ENCODE results near the gene TSPEAR.

Gene TSPEAR

DNA sequence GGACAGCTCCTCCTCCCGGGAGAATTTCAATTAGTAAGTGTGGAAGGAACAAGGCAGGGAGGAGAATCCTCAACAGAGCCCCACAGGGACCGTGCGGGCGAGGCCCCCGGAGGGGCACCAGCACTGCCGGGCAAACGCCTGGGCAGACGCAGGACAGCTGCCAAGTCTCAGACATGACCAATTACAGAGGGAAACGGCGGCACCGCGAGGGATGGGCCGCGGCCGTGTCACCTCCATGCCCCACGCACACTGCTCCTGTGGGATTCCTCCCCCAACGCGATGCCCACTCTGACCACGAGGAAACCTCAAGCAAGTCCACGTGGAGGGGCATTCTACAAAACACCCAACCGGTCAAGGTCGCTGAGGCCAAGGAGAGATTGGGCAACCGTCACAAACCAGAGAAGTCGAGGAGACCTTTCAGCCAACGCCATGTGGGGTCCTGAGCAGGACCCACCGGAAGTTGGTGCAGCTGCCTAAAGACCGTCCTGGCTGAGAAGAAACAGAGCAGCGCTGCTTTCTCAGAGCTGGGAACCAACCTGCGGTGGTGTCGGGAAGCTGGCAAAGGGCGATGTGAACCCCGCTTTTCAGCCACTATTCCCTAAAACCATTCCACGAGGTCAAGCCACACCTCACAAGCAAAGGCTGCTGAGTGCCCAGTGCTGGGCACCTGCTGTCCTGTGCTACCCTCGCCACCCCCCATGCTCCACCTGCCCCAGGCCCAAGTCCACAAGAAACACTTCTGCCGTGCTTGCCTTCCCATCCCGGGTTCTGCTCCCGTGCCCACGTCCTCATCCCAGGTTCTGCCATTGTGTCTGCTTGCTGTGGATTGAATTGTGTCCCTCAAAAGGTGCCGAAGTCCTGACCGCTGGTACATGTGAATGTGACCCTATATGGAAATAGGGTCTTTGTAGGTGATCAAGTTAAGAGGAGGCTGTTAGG is 139.3 kb downstream of the TSPEAR start:
- Histone ChIP-seq H3K4me3 (ENCODE audit: extremely low read depth, insufficient read depth, low read length, poor library complexity, severe bottlenecking) (no peak overlapping the region), H3K4me1 (ENCODE audit: control insufficient read depth, insufficient read depth, low read length, poor library complexity, severe bottlenecking) (peaks cover 4% of the 10 kb centered on the region), H3K27ac (ENCODE audit: low read depth, low read length, severe bottlenecking) (no peak overlapping the region), H3K36me3 (ENCODE audit: control insufficient read depth, insufficient read depth, low read length) (no peaks in the 10 kb centered on the region), H3K9me3 (ENCODE audit: control insufficient read depth, low read length) (peaks cover 23% of the 10 kb centered on the region)
- WGBS, 2 experiments (ENCODE audit: insufficient coverage in 2 of 2), result 93 to 94% methylated on average over 29 to 40 of the region's 40 CpGs

DNA sequence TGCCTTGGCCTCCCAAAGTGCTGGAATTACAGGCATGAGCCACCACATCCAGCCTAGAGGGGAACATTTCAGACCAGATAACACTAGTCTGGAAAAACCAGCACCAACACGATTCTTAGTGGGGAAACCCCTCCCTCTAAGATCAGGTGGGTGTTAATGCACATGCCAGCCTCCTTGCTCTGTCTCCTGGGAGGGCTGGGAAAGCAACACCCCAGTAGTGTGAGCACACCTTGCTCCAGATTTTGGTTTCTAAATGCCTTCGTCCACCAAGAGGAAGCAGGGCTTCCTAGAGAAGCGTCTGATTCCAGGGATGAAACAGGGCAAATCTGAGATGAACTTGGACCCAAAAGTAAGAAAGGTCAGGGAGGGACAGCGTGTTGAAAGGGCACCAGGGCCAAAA is 140.1 kb downstream of the TSPEAR start:
- H3K9me3 ChIP-seq (ENCODE audit: control insufficient read depth, low read length), result peaks cover 19% of the 10 kb centered on the region
- H3K27ac ChIP-seq (ENCODE audit: low read depth, low read length, severe bottlenecking), result no peak overlapping the region
- peaks cover 4% of the 10 kb centered on the region for H3K4me1 ChIP-seq (ENCODE audit: control insufficient read depth, insufficient read depth, low read length, poor library complexity, severe bottlenecking)
- WGBS, 2 experiments (ENCODE audit: insufficient coverage in 2 of 2), result 72 to 94% methylated on average over 2 to 4 of the region's 4 CpGs
- H3K4me3 ChIP-seq (ENCODE audit: extremely low read depth, insufficient read depth, low read length, poor library complexity, severe bottlenecking), result no peak overlapping the region
- H3K36me3 ChIP-seq (ENCODE audit: control insufficient read depth, insufficient read depth, low read length), result no peaks in the 10 kb centered on the region

DNA sequence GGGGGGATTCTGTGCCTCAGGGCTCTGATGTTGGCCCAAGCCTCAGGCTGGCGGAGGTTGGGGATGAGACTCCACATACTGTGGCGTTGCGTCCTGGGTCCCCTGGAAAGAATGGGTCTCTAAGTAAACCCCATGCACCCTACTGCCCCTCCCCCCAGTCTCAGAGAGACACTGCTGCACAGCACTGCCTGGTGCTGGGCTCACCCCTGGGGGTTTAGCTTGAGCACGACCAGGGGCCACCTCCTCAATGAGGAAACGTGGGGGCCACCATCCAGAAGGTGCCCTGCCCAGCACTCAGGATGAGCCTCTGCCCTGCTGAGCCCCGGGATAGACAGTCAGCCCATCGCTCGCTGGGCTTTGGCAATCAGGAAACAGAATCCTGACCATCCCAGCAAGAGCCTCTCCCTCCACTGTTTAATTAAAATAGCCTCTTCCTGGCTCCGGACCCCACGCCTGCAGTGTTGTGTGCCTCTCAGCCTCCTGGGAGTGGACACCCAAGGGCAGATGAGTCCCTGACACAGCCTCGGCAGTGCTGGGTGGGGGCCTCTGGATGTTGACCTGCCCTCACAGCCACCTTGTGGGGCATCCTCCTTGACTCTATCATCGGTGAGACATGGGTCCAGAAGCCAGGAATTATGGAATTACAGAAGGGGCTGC is 141.4 kb downstream of the TSPEAR start:
- 90 to 93% methylated on average over 7 to 11 of the region's 12 CpGs for WGBS, 2 experiments (ENCODE audit: insufficient coverage in 2 of 2)
- no peaks in the 10 kb centered on the region for H3K36me3 ChIP-seq (ENCODE audit: control insufficient read depth, insufficient read depth, low read length)
- H3K4me1 ChIP-seq (ENCODE audit: control insufficient read depth, insufficient read depth, low read length, poor library complexity, severe bottlenecking), result peaks cover 4% of the 10 kb centered on the region
- no peak overlapping the region for H3K4me3 ChIP-seq (ENCODE audit: extremely low read depth, insufficient read depth, low read length, poor library complexity, severe bottlenecking)
- no peak overlapping the region for H3K27ac ChIP-seq (ENCODE audit: low read depth, low read length, severe bottlenecking)
- H3K9me3 ChIP-seq (ENCODE audit: control insufficient read depth, low read length), result peaks cover 19% of the 10 kb centered on the region

DNA sequence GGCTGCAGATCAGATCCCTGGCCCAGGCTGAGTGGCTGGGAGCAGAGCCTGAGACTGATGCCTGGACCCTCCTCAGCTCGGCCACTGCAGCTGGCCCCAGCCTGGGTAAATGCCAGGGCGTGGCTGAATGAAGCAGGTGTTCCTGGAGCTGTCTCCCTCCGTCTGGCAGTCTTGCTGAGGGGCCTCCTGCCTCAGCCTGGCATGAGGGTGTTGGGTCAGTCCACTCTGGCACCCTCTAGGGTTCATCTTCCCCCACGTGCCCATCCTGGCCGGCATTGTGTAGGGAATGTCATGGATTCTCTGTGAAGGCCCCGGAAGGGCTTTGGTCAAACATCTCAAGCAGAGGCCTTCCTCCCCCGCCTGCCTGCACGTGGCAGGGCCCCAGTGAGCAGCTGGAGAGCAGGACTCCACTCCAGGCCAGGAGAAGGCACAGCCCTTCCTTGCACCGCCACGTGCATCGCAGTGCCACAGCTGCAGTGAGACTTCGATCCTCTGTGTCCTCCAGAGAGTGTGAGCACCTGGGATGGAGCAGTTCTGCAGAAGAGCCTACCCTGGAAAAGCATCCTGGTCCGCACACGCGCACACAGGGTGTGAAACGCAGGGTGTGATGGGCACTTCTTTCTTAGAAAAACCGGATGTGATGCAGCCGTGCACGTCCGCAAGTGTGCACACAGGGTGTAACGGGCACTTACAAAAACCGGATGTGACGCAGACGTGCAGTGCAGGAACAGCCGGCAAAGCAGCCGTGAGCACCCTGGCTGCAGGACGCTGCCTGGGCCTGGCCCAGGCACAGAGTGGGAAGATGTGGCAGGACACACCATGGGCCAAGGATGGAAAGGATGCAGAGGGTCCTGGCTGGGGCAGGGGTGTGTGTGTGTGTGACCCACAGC is 142.5 kb downstream of the TSPEAR start:
- Histone ChIP-seq H3K27ac (ENCODE audit: low read depth, low read length, severe bottlenecking) (no peak overlapping the region), H3K36me3 (ENCODE audit: control insufficient read depth, insufficient read depth, low read length) (no peaks in the 10 kb centered on the region), H3K9me3 (ENCODE audit: control insufficient read depth, low read length) (peaks cover 19% of the 10 kb centered on the region), H3K4me1 (ENCODE audit: control insufficient read depth, insufficient read depth, low read length, poor library complexity, severe bottlenecking) (peaks cover 4% of the 10 kb centered on the region), H3K4me3 (ENCODE audit: extremely low read depth, insufficient read depth, low read length, poor library complexity, severe bottlenecking) (no peak overlapping the region)
- WGBS, 2 experiments (ENCODE audit: insufficient coverage in 2 of 2), result 85 to 88% methylated on average over 27 of the region's 27 CpGs

DNA sequence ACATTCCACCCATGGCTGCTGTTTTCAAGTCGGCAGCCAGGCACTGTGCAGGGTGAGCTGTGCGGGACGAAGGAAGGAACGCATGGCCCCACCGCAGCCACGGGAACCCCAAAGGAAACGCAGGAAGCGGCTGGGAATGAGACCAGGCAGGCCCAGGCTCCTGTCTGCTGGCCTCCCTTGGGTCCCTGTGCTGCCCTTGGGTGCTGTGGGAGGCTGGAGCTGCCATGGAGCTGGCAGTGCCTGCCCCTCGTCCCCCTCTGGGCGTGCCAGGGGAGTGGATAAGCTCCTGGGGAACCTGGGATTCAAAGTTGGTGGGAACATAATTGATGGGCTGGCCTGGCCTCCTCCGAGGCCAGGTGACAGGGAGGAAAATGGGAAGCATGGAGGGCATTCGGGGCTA is 143.1 kb downstream of the TSPEAR start:
- Histone ChIP-seq H3K27ac (ENCODE audit: low read depth, low read length, severe bottlenecking) (no peak overlapping the region), H3K36me3 (ENCODE audit: control insufficient read depth, insufficient read depth, low read length) (no peaks in the 10 kb centered on the region), H3K4me1 (ENCODE audit: control insufficient read depth, insufficient read depth, low read length, poor library complexity, severe bottlenecking) (peaks cover 3% of the 10 kb centered on the region), H3K9me3 (ENCODE audit: control insufficient read depth, low read length) (peaks cover 19% of the 10 kb centered on the region), H3K4me3 (ENCODE audit: extremely low read depth, insufficient read depth, low read length, poor library complexity, severe bottlenecking) (no peak overlapping the region)
- WGBS, 2 experiments (ENCODE audit: insufficient coverage in 2 of 2), result 90 to 93% methylated on average over 10 of the region's 12 CpGs

DNA sequence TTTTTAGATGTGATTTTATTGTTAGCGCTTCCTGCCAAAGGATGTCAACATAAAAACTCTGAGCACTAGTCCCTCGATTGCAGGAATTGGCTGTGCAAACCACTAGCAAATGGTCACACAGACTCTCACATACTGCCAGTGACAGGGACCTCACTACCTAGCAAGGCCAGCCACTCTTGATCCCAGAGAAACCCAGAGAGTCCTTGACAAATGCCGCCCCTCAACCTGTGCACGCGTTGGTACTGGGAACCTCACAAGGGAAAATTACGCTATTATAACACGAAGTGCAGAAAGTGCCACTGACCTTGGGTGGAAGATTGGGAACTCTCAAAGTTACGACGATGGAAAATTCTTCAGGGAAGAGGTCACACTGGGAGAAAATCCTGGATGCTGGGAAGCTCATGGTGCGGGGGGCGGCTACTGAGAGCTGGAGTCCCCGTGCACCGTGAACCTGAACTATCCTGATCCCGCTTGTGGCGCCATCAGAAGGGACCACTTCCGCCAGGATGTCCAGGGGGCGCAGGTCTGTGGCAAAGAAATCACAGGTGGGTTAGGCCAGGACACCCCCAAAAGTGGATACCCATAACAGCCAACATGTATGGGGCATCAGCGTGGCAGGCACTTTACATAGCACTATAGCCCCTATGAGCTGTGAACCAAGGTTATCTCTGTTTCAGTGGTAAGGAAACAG is 143.7 kb downstream of the TSPEAR start:
- Histone ChIP-seq H3K4me3 (ENCODE audit: extremely low read depth, insufficient read depth, low read length, poor library complexity, severe bottlenecking) (no peak overlapping the region), H3K36me3 (ENCODE audit: control insufficient read depth, insufficient read depth, low read length) (no peaks in the 10 kb centered on the region), H3K27ac (ENCODE audit: low read depth, low read length, severe bottlenecking) (no peak overlapping the region), H3K4me1 (ENCODE audit: control insufficient read depth, insufficient read depth, low read length, poor library complexity, severe bottlenecking) (no peaks in the 10 kb centered on the region), H3K9me3 (ENCODE audit: control insufficient read depth, low read length) (peaks cover 19% of the 10 kb centered on the region)
- 94 to 95% methylated on average over 16 to 17 of the region's 18 CpGs for WGBS, 2 experiments (ENCODE audit: insufficient coverage in 2 of 2)

DNA sequence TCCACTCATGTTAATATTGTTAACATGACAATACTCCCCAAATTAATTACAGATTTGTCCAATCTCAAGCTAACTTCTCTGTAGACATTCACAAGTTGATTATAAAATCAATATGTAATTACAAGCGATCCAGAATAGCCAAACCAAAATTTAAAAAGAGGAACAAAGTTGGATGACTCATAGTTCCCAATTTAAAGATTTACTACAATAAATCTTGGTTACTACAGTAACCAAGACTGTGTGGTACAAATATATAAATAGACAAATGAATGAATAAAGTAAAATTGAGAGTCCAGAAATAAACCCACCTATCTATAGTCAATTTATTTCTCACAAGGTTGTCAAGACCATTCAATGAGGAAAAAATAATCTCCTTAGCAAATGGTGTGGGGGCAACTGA is 145.0 kb downstream of the TSPEAR start:
- no CpG with 5 or more reads among the region's 1 CpG for WGBS, 2 experiments (ENCODE audit: insufficient coverage in 2 of 2)
- no peak overlapping the region for H3K27ac ChIP-seq (ENCODE audit: low read depth, low read length, severe bottlenecking)
- peaks cover 13% of the 10 kb centered on the region for H3K9me3 ChIP-seq (ENCODE audit: control insufficient read depth, low read length)
- no peak overlapping the region for H3K4me3 ChIP-seq (ENCODE audit: extremely low read depth, insufficient read depth, low read length, poor library complexity, severe bottlenecking)
- H3K4me1 ChIP-seq (ENCODE audit: control insufficient read depth, insufficient read depth, low read length, poor library complexity, severe bottlenecking), result no peaks in the 10 kb centered on the region
- H3K36me3 ChIP-seq (ENCODE audit: control insufficient read depth, insufficient read depth, low read length), result no peaks in the 10 kb centered on the region

DNA sequence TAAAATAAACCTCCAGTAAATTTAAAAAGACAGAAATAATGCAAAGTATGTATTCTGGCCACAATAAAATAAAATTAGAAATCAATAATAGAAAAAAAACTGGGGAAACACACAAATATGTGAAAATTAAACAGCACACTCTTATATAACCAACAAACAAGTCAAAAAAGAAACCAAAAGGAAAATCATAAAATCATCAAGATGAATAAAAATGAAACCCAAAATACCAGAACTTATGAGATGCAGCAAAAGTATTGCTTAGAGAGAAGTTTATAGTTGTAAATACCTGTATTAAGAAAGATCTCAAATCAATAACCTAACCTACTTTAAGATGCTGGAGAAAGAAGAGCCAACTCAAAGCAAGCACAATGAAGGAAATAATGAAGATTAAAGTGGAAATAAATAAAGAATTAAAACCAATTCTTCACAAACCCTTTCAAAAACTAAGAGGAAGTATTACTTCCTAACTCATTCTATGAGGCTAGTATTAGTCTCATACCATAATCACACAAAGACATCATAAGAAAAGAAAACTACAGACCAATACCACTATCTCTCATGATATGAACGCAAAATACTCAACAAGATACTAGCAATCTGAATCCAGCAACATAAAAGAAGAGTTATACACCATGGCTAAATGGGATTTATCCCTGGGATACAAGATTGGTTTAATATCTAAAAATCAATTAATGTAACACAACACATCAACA is 146.3 kb downstream of the TSPEAR start:
- Histone ChIP-seq H3K4me3 (ENCODE audit: extremely low read depth, insufficient read depth, low read length, poor library complexity, severe bottlenecking) (no peak overlapping the region), H3K9me3 (ENCODE audit: control insufficient read depth, low read length) (no peaks in the 10 kb centered on the region), H3K36me3 (ENCODE audit: control insufficient read depth, insufficient read depth, low read length) (no peaks in the 10 kb centered on the region), H3K27ac (ENCODE audit: low read depth, low read length, severe bottlenecking) (no peak overlapping the region), H3K4me1 (ENCODE audit: control insufficient read depth, insufficient read depth, low read length, poor library complexity, severe bottlenecking) (no peaks in the 10 kb centered on the region)
- WGBS, 2 experiments (ENCODE audit: insufficient coverage in 2 of 2), result no CpG with 5 or more reads among the region's 1 CpG

DNA sequence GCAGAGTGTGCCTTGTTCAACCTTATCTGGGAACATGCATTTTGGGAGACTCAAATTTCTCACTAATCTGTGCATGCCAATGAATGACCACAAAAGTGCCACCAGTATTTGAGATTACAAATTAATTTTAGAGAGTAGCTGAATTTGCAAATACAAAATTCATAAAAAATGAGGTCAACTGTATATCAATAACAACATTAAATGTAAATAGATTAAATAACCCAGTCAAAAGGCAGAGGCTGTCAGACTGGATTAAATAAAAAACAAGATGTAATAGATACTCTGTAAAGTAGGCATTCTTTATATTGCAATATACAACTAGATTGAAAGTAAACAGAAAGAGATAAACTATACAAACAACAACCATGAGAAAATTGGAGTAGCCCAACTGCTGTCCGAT is 147.3 kb downstream of the TSPEAR start:
- Histone ChIP-seq H3K9me3 (ENCODE audit: control insufficient read depth, low read length) (no peaks in the 10 kb centered on the region), H3K4me1 (ENCODE audit: control insufficient read depth, insufficient read depth, low read length, poor library complexity, severe bottlenecking) (no peaks in the 10 kb centered on the region), H3K4me3 (ENCODE audit: extremely low read depth, insufficient read depth, low read length, poor library complexity, severe bottlenecking) (no peak overlapping the region), H3K36me3 (ENCODE audit: control insufficient read depth, insufficient read depth, low read length) (no peaks in the 10 kb centered on the region), H3K27ac (ENCODE audit: low read depth, low read length, severe bottlenecking) (no peak overlapping the region)
- WGBS, 2 experiments (ENCODE audit: insufficient coverage in 2 of 2), result no CpG with 5 or more reads among the region's 1 CpG

All from mesodermal cell (in vitro differentiated cells).